ENCODE data around the gene CAPN2.

DNA sequence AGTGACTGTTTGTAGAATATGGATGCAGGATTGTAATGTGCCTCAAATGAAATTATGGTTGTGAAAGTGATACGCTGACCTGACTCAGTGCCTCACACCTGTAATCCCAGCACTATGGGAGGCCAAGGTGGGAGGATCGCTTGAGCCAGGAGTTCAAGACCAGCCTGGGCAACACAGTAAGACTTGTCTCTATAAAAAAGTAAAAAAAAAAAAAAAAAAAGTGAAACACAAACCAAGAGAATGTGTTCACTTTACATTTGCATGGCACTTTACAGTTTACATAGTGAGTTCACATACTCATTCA lies 2.0 kb downstream of the CAPN2 start:
- TF ChIP-seq EP300 (IDR thresholded peaks at IDR 0.05; ENCODE audit: low read depth), result no peak
- TF ChIP-seq, protein P1, sequence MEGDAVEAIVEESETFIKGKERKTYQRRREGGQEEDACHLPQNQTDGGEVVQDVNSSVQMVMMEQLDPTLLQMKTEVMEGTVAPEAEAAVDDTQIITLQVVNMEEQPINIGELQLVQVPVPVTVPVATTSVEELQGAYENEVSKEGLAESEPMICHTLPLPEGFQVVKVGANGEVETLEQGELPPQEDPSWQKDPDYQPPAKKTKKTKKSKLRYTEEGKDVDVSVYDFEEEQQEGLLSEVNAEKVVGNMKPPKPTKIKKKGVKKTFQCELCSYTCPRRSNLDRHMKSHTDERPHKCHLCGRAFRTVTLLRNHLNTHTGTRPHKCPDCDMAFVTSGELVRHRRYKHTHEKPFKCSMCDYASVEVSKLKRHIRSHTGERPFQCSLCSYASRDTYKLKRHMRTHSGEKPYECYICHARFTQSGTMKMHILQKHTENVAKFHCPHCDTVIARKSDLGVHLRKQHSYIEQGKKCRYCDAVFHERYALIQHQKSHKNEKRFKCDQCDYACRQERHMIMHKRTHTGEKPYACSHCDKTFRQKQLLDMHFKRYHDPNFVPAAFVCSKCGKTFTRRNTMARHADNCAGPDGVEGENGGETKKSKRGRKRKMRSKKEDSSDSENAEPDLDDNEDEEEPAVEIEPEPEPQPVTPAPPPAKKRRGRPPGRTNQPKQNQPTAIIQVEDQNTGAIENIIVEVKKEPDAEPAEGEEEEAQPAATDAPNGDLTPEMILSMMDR (IDR thresholded peaks at IDR 0.05), result no peak
- no peak for TF ChIP-seq POLR2A (IDR thresholded peaks at IDR 0.05)
- no peak for TF ChIP-seq POLR2AphosphoS5 (IDR thresholded peaks at IDR 0.05)
